CD4-positive, alpha-beta T cell treated with Interleukin-6 at 100 ng/mL for 8 hours (primary cell): ENCODE results near the gene ACTN4.
A peak's percentile ranks its signal among the peaks of the same experiment; 100 is the strongest.
"Not testable (repeated sequence)": the region's sequence is repeated elsewhere in the genome, so short reads cannot be mapped to it uniquely, and the experiment has no call there.

Source experiments
- DNase-seq: peaks from one replicate; pipeline ENCODE4 v3.0.0-alpha.2; 2020; ENCODE audit warnings: mixed read lengths, low spot score

ACTN4 gene

DNA sequence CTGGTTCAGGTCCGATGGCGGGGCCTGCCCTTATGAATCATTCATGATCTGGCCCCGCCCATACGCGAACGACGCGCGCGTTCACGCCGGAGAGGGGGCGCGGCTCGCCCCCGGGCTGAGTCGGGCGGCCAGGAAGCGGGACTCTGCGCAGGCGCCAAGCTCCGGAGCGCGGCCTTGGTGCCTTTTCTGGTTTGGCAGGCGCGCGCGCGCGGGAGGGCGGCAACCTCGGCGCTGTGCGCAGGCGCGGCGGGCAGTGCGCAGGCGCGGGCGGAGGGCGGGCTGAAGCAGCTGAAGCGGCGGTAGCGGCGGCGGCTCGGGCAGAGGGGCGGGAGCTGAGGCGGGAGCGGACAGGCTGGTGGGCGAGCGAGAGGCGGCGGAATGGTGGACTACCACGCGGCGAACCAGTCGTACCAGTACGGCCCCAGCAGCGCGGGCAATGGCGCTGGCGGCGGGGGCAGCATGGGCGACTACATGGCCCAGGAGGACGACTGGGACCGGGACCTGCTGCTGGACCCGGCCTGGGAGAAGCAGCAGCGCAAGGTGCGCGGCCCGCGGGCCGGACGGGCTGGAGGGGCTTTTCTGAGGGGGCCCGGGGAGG, at the start of gene ACTN4:
ACTN4 (plus strand) TSS at position 282 of the 598 bp plus-strand sequence; CDS start at position 379, 97 bp downstream.
- DNase-seq: peak; percentile 99

DNA sequence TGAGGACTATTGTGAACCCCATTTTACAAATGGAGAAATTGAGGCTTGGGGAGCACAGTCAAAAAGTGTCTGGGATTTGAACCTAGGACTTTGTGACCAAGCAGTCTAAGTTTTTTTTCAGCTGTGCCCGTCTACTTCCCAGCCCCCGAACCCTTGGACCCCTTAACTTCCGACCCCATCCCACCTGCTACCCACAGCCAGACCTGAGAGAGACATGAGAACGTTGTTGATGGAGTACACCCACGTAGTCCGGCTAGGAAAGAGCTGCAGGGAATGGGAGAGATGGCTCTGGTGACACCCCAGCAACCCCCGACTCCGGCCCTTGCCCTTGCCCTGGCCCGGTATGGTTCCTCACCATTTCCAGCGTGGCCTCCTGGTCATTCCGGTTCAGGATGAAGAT, 47.7 kb upstream of the ACTN4 start:
- no peak for DNase-seq

DNA sequence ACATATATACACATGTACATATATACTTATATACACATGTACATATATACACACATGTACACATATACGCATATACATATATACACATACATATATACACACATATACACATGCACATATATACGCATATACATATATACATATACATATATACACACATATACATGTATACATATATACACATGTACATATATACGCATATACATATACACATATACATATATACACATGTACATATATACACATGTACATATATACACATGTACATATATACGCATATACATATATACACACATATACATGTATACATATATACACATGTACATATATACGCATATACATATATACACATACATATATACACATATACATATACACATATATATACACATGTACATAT, 44.6 kb upstream of the ACTN4 start:
- not testable (repeated sequence) for DNase-seq

DNA sequence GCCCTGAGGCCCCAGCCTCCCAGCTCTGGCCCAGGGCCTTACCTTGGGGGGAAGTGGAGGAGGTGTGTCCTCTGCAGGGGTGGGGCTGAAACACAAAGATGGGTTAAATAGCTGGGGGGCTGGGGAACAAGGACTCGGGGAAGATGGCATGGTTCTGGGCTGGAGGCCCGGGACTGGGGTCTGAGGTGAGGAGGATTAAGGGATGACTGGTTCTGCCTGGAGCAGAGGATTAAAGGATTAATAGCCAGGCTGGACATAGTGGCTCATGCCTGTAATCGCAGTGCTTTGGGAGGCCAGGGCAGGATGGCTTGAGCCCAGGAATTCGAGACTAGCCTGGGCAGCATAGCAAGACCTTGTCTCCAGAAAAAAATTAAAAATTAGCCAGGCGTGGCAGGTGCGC, 41.3 kb upstream of the ACTN4 start:
- DNase-seq: no peak

DNA sequence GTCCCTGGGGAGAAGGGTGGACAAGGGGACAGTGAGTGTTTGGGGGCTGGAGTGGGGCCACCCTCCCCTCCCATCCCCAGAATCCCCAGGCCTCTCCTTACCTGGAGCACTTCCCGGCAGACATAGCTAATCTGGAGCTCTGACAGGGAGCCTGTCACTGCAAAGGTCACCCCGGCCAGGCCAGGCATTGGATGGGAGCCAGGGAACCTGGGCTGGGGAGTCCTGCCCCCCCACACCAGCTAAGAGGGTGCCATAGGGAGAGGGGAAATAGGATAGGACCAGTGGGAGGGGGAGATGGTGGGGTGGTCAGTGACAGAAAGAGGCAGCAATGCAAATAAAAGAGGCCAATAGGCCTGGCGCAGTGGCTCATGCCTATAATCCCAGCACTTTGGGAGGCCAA, 33.2 kb upstream of the ACTN4 start:
- no peak for DNase-seq

DNA sequence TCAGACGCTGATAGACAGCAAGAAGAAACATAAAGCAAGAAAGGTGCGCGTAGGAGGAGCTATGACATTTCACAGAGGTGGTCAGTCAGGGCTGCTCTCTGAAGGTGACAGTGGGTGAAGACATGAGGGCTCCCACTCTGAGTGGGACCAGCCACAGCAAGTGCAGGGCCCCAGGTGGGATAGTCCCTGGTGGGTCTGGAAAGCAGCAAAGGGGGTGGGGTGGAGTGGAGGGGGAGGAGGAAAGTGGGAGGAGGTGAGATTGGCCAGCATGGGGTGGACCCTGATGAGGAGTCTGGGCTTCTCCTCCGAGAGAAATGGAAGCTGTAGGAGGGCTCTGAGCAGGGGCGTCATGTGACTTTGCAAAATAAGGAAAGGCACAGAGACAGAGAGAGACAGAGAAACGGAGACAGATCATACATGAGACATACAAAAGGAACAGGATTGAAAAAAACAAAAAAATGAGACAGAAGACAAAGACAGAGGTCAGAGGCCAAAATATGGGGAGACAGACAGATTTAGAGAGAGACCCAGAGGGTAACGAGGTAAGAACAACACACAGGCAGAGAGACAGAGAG, 32.4 kb upstream of the ACTN4 start:
- no peak for DNase-seq

DNA sequence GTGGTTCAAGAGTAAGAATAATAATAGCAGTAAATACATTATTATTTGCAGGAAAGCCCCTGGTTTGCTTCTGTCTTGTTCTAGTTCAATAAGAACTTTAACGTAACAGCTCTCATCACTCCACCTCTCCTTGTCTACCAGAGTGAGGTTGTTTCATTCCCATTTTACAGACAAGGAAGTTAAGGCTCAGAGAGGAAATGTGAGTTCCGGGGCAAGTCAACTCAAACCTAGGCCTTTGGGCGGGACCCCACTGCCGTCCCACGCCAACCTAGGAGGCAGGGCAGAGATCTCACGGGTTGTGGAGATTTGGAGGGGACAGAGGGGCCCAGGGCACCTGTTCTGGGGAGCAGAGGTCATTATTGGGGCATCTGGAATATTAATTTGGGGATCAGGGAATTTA, 31.2 kb upstream of the ACTN4 start:
- DNase-seq: no peak

DNA sequence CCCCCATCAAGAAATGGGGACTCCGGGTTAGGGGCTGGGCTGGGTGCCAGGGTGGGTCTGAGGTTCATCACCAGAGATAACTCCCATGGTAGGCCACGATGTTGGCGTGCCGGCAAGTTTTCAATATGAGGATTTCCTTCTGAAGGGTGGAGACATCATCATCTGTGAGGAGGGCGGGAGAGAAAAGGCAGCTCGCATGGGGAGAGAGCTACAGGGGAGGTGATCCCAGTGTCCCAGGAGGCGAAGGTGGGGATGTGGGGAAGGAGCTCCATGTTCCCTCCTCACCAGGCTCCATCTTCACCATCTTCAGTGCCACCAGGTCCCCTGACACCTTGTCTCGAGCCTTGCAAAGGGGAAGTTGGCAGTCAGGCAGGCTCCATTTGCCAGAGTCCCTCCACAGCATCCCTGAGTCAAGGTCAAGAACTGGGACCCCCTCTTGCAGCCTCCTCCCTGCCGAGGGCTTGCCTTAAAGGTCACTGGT, 30.1 kb upstream of the ACTN4 start:
- peak; percentile 14 for DNase-seq

DNA sequence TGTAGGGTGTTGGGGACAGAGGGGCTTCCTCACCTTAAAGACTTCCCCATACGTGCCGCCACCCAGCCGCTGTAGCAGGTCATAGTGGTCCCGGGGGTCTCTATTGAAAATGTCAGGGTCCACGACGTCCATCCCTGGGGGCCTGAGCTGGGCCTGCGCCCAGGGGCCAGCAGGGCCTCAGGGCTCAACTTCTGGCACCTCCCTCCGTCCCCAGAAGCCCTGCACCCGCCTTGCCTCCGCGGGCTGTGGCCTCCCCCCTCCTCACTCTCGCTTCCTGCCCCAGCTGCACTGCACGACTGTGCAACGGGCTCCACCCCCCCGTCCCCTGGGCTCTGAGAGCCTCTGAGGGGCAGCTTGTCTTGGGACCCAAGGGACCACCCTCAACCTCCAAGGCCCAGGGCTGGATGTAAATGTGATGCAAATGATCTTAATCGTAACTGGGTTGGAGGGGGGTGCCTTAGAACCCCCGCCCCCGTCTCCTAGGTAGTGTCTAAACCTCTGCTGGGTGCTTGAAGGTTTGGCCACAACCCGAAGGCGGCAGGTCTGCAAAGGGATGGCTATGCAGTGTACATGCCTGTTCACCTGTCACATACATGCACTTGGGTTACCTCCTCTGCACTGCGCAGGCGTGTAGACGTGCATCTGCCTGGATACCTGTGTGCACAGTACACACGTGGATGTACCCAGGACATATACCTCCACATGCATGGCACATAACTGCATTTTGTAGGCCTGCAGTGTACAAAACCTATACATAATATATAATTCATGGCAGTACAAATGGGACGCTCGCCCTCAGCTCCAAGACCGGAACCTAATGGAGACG, 29.5 kb upstream of the ACTN4 start, which contains the start of gene MAP4K1:
MAP4K1 (minus strand) TSS at position 190 of the 826 bp plus-strand sequence; CDS start at position 132, 58 bp downstream.
- DNase-seq: peak; percentile 78

DNA sequence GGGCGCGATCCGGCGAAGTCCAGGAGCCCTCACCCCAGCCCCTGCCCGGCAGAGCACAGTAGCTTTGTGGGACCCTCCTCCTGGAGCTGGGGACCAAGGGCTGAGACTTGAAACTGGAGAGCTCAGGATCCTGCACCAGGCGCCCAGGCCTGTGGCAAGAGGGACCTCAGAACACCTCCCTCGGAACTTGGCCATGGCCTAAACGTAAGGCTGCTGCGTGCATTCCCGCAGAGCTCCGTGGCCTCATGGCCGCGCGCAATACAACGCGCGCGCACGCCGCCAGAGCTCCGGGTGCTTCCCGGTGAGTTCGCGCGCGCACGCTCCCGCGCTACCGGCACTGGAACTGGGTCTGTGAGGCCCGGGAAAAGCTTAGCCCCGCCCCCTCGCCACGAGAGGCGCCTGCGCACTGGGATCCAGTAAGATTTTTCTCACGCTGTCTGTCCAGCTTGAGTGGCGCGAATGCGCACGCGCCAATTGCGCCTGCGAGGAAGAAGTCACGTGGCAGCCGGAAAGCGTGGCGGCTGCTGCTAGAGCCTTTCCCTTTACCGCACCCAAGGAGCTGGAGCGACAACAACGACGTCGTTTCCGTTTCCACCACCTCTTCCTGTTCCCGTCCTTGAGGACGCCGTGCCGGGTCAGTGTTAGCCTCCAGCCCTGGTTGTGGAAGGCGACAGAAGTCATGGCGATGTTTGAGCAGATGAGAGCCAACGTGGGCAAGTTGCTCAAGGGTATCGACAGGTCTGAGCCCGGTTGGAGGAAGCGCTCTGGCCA, 28.7 kb upstream of the ACTN4 start, which contains the start of gene EIF3K:
EIF3K (plus strand) TSS at position 599 of the 771 bp plus-strand sequence; CDS start at position 680, 81 bp downstream.
- DNase-seq: peak; percentile 98

DNA sequence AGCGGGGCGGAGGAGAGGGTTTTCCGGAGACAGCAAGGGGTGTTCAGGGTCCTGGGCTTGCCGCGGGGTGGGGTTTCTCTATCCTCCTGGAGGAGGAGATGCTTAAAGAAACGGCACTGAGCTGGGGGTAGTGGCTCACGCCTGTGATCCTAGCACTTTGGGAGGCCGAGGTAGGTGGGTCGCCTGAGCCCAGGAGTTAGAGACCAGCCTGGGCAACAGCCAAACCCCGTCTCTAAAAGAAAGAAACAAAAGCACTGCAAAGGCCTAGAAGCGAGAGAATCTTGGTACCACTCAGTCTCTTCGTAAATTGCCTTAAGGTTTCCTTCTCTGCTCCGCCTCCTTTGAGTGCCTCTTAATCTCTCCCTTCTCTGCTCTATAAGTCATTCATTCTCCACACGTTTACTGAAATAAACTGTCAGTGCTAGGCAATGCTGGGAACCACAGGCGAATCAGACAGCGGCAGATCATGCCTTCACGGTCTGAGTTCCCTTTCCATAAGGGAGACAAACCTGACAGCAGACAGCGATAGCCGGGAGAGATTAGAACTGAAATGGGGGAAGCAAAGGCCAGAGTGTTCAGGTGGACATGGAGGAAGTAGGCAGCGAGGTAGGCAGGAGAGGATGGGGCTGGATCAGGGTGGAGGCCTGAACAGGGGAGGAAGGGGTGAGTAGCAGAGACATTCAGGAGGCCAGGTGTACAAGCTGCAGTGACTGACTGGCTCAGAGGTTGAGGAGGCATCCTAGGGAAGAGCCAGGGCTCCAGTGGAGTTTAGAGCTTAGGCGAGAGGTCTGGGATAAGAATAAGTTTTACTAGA, 27.9 kb upstream of the ACTN4 start:
- no peak for DNase-seq

DNA sequence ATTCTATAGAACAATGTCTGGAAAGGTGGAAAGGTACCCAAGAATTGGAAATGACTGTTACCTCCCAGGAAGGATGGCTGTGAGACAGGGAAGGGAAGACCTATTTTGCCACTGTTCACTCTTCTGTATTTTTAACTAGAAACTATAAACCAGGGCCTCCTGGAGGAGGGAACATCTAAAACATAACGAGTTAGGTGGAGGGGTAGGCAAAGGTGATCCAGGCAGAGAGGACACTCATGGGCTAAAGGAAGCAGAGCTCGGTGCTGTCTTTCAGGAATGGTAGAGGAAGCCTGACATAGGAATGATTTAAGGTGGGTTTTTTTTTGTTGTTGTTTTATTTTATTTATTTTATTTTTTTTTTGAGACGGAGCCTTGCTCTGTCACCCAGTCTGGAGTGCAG, 22.6 kb upstream of the ACTN4 start:
- no peak for DNase-seq

DNA sequence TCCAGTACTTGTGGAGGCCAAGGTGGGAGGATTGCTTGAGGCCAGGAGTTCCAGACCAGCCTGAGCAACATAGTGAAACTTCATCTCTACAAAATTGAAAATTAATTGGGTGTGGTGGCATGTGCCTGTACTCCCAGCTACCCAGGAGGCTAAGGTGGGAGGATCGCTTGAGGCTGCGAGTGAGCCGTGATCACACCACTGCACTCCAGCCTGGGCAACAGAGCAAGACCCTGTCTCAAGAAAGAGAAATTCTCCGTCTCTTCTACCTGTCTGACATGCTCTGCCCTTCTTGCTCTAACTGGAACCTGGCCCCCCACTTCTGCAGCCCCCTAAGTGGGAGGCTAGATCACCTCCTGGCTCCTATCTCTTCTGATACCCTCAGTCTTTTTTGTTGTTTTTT, 21.0 kb upstream of the ACTN4 start:
- DNase-seq: no peak

DNA sequence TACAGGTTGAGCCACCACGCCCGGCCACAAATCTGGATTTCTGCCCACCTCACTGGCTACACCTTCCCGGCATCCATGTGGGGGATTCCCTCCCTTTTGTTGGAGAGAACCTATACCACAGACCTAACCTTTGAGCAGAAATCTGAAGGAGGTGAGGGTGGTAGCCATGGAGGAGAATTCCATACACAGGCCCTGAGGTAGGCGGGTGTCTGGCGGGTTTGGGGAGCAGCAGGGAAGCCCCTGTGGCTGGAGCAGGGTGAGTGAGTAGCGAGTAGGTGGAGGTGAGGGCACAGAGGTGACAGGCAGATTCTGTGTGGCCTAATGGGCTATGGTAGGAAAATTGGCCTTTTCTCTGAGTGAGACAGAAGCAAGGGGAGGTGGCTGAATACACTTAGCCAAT, 17.9 kb upstream of the ACTN4 start:
- DNase-seq: no peak

DNA sequence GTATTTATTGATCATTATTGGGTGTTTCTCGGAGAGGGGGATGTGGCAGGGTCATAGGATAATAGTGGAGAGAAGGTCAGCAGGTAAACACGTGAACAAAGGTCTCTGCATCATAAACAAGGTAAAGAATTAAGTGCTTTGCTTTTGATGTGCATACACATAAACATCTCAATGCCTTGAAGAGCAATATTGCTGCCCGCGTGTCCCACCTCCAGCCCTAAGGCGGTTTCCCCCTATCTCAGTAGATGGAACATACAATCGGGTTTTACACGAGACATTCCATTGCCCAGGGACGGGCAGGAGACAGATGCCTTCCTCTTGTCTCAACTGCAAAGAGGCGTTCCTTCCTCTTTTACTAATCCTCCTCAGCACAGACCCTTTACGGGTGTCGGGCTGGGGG, 16.1 kb upstream of the ACTN4 start:
- not testable (repeated sequence) for DNase-seq

DNA sequence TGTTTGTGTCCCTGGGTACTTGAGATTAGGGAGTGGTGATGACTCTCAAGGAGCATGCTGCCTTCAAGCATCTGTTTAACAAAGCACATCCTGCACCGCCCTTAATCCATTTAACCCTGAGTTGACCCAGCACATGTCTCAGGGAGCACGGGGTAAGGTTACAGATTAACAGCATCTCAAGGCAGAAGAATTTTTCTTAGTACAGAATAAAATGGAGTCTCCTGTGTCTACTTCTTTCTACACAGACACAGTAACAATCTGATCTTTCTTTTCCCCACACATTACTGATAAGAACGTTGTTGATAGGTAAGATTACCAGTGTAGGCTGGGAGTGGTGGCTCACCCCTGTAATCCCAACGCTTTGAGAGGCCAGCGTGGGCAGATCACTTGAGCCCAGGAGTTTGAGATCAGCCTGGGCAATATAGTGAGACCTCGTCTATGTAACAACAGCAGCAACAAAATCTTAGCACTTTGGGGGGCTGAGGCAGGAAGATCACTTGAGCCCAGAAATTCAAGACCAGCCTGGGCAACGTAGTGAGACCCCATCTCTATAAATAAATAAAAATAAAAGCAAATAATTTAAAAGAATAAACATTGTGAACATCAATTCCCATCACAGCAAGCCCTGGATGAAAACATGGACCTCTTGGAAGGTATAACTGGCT, 15.5 kb upstream of the ACTN4 start:
- not testable (repeated sequence) for DNase-seq

DNA sequence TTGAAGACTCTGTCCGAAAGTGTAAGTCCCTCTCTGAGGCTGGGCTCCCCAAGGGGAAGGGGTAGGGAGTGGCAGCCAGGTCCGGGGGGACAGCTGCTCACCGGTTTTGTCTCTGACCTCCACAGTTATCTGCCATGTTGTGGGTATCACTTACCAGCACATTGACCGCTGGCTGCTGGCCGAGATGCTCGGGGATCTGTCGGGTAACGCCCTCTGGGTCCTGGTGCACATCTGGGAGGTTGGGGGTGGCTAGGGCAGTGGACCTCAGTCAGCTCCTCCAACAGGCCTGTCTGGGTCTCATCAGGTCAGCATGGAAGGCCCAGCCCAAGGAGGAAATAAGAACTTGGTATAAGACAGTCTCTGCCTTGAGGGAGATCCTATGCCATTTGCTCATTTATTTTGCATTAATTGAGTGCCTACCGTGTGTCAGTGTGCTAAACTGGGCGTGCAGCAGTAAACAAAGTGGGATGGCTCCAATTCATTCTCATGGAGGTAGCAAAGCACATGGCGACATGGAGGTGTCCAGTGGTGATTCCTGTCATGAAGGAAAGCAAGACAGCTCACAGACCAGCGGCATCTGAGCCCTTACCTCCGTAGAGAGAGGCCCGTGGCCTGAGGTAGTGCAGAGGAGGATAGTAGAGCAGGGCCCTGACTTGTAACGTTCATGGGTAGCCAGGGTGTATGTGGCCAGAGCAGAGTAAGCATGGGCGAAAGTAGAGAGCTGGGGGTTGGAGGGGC, 14.8 kb upstream of the ACTN4 start:
- DNase-seq: no peak

DNA sequence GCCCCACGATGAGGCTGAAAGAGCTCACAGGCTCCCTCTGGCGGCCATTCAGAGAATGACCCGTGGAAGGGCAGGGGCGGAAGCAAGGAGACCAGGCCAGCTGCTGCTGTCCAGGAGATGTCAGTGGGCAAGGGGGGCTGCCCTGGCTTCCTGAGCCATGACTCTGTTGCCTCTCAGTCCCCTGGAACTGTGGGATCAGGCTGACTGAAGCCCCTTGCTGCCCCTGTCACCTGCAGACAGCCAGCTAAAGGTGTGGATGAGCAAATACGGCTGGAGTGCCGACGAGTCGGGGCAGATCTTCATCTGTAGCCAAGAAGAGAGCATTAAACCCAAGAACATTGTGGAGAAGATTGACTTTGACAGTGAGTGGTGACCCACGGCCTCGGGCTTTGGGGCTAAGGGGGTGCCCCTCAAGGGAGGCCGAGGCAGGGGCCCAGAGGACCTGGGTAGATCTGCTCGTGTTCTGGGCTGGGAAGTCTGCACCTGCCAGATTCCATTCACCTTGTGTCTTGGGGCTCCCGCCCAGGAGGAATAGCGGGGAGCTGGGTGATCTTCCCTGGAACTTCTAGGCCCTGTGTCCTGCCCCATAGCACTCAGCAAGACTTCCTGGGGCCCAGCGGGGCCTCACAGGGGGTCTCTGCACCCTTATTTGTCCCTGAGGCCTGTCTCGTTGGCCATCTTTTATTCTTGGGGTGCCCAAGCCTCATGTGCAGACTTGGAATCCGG, 12.5 kb upstream of the ACTN4 start:
- peak; percentile 66 for DNase-seq
